Liver (tissue), 9 donors: Measurements from ENCODE around the gene BLTP3A. TPM values are rescaled to one million over a fixed set of nuclear protein-coding genes. Genes with fewer than 3 reads are reported as not detected.

ENCODE experiments used
- DNase-seq: peaks from one replicate; pipeline ENCODE4 v3.0.0-alpha.2; 2017; ENCODE audit warnings: low spot score
- H3K27ac ChIP-seq, 2 donors: one replicate each; pipeline ENCODE4 v1.7.0; 2013; ENCODE audit warnings: inconsistent platforms in 2 of 2, low read length in 2 of 2, control low read depth in 1 of 2, low read depth in 1 of 2, mild to moderate bottlenecking in 1 of 2
- H3K27me3 ChIP-seq, 4 donors: one replicate each; pipeline versions ENCODE4 v1.6.1 to v1.7.0; 2013; ENCODE audit warnings: low read length in 3 of 4, inconsistent platforms in 1 of 4, mild to moderate bottlenecking in 1 of 4, moderate library complexity in 1 of 4; ENCODE audit not compliant: control insufficient read depth in 4 of 4, insufficient read depth in 4 of 4
- H3K36me3 ChIP-seq, 4 donors: one replicate each; pipeline versions ENCODE4 v1.6.1 to v1.7.0; 2013; ENCODE audit warnings: low read length in 3 of 4, mild to moderate bottlenecking in 3 of 4, low read depth in 1 of 4, moderate library complexity in 1 of 4; ENCODE audit not compliant: control insufficient read depth in 4 of 4, insufficient read depth in 3 of 4
- H3K4me1 ChIP-seq, 4 donors: one replicate each; pipeline versions ENCODE4 v1.6.1 to v1.7.0; 2013; ENCODE audit warnings: low read length in 3 of 4, mild to moderate bottlenecking in 3 of 4, moderate library complexity in 1 of 4; ENCODE audit not compliant: control insufficient read depth in 4 of 4, insufficient read depth in 4 of 4
- H3K4me3 ChIP-seq, 3 donors: one replicate each; pipeline versions ENCODE4 v1.6.1 to v1.7.0; 2013; ENCODE audit warnings: low read length in 3 of 3, control low read depth in 1 of 3, low read depth in 1 of 3, mild to moderate bottlenecking in 1 of 3
- H3K9ac ChIP-seq, 2 donors: one replicate each; pipeline ENCODE4 v1.7.0; 2013; ENCODE audit warnings: low read length in 2 of 2, mild to moderate bottlenecking in 2 of 2, moderate library complexity in 2 of 2, control low read depth in 1 of 2, low read depth in 1 of 2
- H3K9me3 ChIP-seq, 4 donors: one replicate each; pipeline versions ENCODE4 v1.6.1 to v1.7.0; 2013; ENCODE audit warnings: low read length in 3 of 4; ENCODE audit not compliant: control insufficient read depth in 4 of 4
- ATF3 ChIP-seq: IDR thresholded peaks from 2 replicates; pipeline ENCODE4 v1.6.1; 2016; ENCODE audit warnings: antibody characterized with exemption
- CTCF ChIP-seq: fragments of 150-350 bp; IDR thresholded peaks from 2 replicates; pipeline ENCODE4 v1.5.1; 2017; ENCODE audit warnings: improper control_type of control experiment, low read depth, low read length; ENCODE audit not compliant: missing input control
- EGR1 ChIP-seq, 2 donors: IDR thresholded peaks; 2 replicates each; pipeline ENCODE4 v1.6.1; 2016 to 2018; ENCODE audit warnings: antibody characterized with exemption in 2 of 2, low read depth in 2 of 2
- FOXA1 ChIP-seq: IDR thresholded peaks from 2 replicates; pipeline ENCODE4 v1.6.1; 2016; ENCODE audit warnings: antibody characterized with exemption
- FOXA2 ChIP-seq: IDR thresholded peaks from 2 replicates; pipeline ENCODE4 v1.6.1; 2016; ENCODE audit warnings: antibody characterized with exemption
- GABPA ChIP-seq, 2 donors: IDR thresholded peaks in 1 of 2; conservative IDR thresholded peaks in 1 of 2; 2 replicates each; pipeline ENCODE4 v1.6.1; 2016; ENCODE audit warnings: antibody characterized with exemption in 2 of 2, mild to moderate bottlenecking in 1 of 2, moderate library complexity in 1 of 2
- HNF4G ChIP-seq: IDR thresholded peaks from 2 replicates; pipeline ENCODE4 v1.6.1; 2016; ENCODE audit warnings: antibody characterized with exemption
- JUND ChIP-seq, 2 donors: IDR thresholded peaks; 2 replicates each; pipeline ENCODE4 v1.6.1; 2016; ENCODE audit warnings: antibody characterized with exemption in 2 of 2
- MAX ChIP-seq: IDR thresholded peaks from 2 replicates; pipeline ENCODE4 v1.6.1; 2016; ENCODE audit warnings: antibody characterized with exemption
- NR2F2 ChIP-seq: IDR thresholded peaks from 2 replicates; pipeline ENCODE4 v1.6.1; 2016; ENCODE audit warnings: antibody characterized with exemption
- RAD21 ChIP-seq, 2 donors: IDR thresholded peaks; 2 replicates each; pipeline ENCODE4 v1.6.1; 2016; ENCODE audit warnings: antibody characterized with exemption in 2 of 2, mild to moderate bottlenecking in 2 of 2
- REST ChIP-seq: IDR thresholded peaks from 2 replicates; pipeline ENCODE4 v1.6.1; 2016; ENCODE audit warnings: antibody characterized with exemption, mild to moderate bottlenecking
- RXRA ChIP-seq, 2 donors: IDR thresholded peaks; 2 replicates each; pipeline ENCODE4 v1.6.1; 2017 to 2018; ENCODE audit warnings: antibody characterized with exemption in 2 of 2, mild to moderate bottlenecking in 1 of 2
- SP1 ChIP-seq: IDR thresholded peaks from 2 replicates; pipeline ENCODE4 v1.6.1; 2018; ENCODE audit warnings: antibody characterized with exemption, mild to moderate bottlenecking
- TAF1 ChIP-seq: conservative IDR thresholded peaks from 2 replicates; pipeline ENCODE4 v1.6.1; 2016; ENCODE audit warnings: antibody characterized with exemption, mild to moderate bottlenecking
- YY1 ChIP-seq: IDR thresholded peaks from 2 replicates; pipeline ENCODE4 v1.6.1; 2016; ENCODE audit warnings: antibody characterized with exemption, mild to moderate bottlenecking
- polyA plus RNA-seq, 2 donors: library from polyadenylated mRNA; stranded (reverse) in 1 of 2; unstranded in 1 of 2; fragments of 200-250 nt in 1 of 2; fragments of >200 nt in 1 of 2; fragmentation: Nextera tagmentation in 1 of 2; extraction: Ambion mirVana in 1 of 2; gene quantifications; one replicate each; pipeline versions ENCODE4 v1.2.1 to v1.2.3, GENCODE V29; 2013 to 2015
- total RNA-seq, 2 donors: library from RNA; depleted of rRNA; stranded (reverse); fragments of >200 nt; gene quantifications; one replicate each; pipeline ENCODE4 v1.2.3, GENCODE V29; 2014
- donor health status: healthy.
- donor health status: healthy.
- donor health status: healthy.
- donor health status: healthy.
- donor health status: healthy.

The BLTP3A gene
- total and polyA plus RNA-seq, 4 donors: 2.5 to 14.6 (median 7.0) TPM

GRCh38 chr6:34836451-34836850, 44.6 kb downstream of the BLTP3A start (continued):
- TF ChIP-seq CTCF: no peak

GRCh38 chr6:34837528-34837927, 45.6 kb downstream of the BLTP3A start:
- Histone ChIP-seq H3K9ac (no peak overlapping the region), H3K9me3 (no peaks in the 10 kb centered on the region), H3K27me3 (no peaks in the 10 kb centered on the region), H3K36me3 (peaks cover 8 to 44% (median 24%) of the 10 kb centered on the region in 4 donors), H3K4me1 (no peaks in the 10 kb centered on the region), H3K4me3 (no peak overlapping the region), H3K27ac (no peak overlapping the region)
- DNase-seq: no peak
- no peak for TF ChIP-seq TAF1
- no peak for TF ChIP-seq CTCF
- no peak for TF ChIP-seq ATF3
- TF ChIP-seq MAX: no peak
- no peak for TF ChIP-seq HNF4G
- TF ChIP-seq GABPA (IDR thresholded peaks at IDR 0.05 in 1 of 2, conservative IDR thresholded peaks at IDR 0.05 in 1 of 2): no peak
- TF ChIP-seq REST: no peak
- TF ChIP-seq JUND (IDR thresholded peaks at IDR 0.05): no peak
- TF ChIP-seq YY1: no peak
- TF ChIP-seq RXRA (IDR thresholded peaks at IDR 0.05): no peak
- no peak for TF ChIP-seq SP1
- TF ChIP-seq FOXA1: no peak
- TF ChIP-seq EGR1 (IDR thresholded peaks at IDR 0.05; ENCODE audit: low read depth in 2 of 2): no peak
- no peak for TF ChIP-seq RAD21 (IDR thresholded peaks at IDR 0.05)
- TF ChIP-seq NR2F2: no peak
- TF ChIP-seq FOXA2: no peak
